Right renal cortex interstitium (tissue), 3 donors: ENCODE measurements around the gene CATSPER1. TPM values are rescaled to one million over a fixed set of nuclear protein-coding genes. Genes with fewer than 3 reads are reported as not detected.
"Not testable (repeated sequence)": the region's sequence is repeated elsewhere in the genome, so short reads cannot be mapped to it uniquely, and the experiment has no call there.

ENCODE experiments used
- DNase-seq, 3 donors: peaks; one replicate each; pipeline ENCODE4 v3.0.0-alpha.2; 2013; ENCODE audit warnings: low read depth in 3 of 3, low spot score in 2 of 3
- polyA plus RNA-seq, 3 donors: library from polyadenylated mRNA; unstranded; fragments of 120-200 nt; gene quantifications; one replicate each; pipeline ENCODE4 v1.2.1, GENCODE V29; 2013; ENCODE audit not compliant: insufficient read length in 3 of 3

CATSPER1 gene
- polyA plus RNA-seq, 3 donors, result not detected

GRCh38 chr11:66052664-66052982, 26.3 kb upstream of the CATSPER1 start:
- DNase-seq, result no peak

DNA sequence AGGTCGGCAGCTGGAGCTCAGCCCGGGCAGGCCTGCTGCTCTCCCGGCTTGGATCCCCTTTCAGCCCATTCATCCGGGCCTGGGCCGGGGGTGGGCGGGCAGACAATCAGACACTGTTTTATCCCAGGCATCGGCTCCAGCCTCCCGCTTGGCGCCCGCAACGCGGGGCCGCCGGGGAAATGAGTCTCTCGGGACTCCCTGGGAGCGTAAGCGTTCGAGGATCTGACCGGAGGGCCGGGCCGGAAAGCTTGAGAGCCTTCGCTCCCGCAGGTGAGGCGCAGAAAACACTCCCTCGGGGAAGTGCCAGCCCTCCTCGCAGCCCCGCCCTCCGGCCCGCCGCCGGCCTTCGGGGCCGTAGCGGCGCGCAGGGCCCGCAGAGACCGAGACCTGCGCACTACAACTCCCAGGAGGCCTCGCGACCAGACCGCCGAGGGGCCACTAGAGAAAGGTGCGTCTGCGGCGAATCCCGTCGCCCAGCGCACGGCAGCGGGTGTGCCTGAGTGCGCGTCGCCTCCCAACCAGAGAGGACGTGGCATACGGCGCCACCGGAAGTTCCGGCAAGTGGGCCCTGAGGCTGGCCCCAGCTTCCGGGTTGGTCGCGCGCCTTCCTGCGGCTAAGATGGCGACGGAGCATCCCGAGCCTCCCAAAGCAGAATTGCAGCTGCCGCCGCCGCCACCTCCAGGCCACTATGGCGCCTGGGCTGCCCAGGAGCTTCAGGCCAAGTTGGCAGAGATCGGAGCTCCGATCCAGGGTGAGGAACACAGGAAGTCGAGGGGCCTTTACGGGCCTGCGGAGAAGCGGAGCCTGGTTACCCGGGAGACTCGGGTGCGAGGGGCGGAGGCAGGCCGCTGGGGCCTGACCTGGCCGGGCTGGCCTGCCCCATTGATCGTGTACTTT, 25.7 kb upstream of the CATSPER1 start, which contains the start of gene SF3B2:
SF3B2 (plus strand) TSS at position 599 of the 898 bp plus-strand sequence; CDS start at position 620, 21 bp downstream.
- DNase-seq, result peak; percentile 90 to 95 (median 91)

DNA sequence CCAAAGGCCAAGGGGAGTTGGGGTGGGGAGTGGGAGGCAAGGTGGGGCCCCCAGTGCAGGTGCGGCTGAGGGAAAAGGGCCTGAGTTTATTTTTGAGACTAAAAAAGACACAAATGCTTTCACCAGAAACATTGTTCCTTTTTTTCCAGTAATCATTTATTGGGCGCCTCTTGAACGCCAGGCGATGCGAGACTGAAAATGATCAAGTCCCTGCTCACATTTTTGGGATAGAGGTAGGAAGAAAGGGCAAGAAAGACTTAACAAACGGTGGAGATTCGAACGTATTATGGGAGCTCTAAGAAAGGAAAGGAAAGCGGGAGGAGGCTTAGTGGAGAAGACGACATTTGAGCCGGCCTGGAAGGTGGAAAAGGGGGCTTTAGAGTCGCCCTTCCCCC, 25.1 kb upstream of the CATSPER1 start:
- no peak for DNase-seq

- DNase-seq, result no peak
Measured at GRCh38 chr11:66050581-66051231, 24.4 kb upstream of the CATSPER1 start.

DNA sequence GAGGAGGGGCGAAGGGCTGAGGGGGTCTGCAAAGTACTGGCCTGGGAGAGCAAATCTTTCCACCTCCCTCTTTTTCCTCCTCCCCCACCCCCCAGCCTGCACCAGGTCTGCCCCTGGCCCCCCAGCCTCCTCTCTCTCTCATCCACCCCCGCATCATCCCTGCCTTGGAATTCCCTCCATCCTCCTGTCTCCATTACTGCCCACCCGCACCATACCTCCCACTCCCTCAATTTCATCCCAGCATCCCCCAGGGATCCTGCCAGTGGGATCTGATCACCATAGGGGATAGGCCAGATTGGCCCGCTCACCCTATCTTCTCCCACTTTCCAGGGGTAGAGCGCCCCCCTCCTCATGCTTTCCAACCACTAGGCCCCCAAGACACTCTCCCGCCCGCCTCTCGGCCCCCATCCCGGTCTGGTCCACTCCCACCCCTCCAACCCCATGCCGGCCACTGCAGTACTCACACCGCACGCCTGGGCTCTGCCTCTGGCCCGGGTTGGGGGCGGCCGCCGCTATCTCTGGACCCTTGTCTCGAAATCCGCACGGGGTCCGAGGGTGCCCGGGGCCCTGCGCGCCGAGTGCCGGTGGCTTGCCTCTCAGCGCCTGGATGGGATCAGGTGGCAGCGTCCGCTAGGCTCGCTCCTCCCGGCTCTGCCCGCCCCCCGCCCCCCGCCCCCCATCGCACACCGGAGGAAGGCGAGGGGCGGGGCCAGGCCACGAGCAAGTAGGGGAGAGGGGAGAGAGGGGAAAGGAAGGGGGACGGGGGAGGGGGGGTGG, 22.5 kb upstream of the CATSPER1 start, which contains the start of gene GAL3ST3:
GAL3ST3 (minus strand) TSS at position 615 of the 777 bp plus-strand sequence. CDS start 3,746 bp downstream, outside the sequence.
- DNase-seq, result no peak

DNA sequence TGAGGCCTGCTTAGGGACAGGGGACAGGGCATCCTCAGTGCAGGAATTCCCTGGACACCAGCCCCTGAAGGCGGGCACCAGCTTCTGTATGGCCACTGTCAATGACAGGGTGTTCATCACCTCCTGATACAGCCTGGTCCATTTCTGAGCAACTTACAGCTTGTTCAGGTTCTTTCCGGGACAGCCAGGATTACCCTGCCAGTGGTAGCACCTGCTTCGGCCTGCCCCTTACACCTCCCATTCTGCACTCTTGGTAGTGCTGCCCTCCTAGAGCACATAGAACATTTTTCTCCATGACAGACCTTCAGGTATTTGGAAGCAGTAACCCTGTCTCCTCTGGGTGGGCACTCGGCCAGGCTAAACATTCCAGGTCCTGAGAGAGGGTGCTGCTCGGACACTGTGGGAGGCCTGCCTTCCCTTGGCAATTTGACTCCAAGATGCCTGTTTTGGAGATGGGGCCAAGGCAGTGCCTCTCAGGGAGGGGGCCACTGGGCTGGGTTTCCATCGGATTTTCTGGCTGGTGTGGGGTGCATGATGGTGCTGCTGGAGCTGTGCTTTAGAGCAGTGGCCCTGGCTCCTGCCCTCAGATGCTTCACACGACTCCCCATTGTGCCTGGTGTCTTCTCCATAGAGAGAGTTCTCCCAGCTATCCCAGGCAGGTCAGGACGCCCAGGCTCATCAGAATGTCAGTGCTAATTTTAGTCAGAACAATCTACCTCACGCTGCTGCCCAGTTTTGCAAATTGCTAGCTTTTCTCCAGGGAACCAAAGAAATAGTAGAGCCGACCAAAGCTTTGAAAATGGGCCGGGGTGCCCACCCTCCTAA, 21.5 kb upstream of the CATSPER1 start:
- no peak for DNase-seq

- DNase-seq, result no peak
Measured at GRCh38 chr11:66046901-66047300, 20.6 kb upstream of the CATSPER1 start.

GRCh38 chr11:66045177-66045639, 18.9 kb upstream of the CATSPER1 start:
- no peak for DNase-seq

DNA sequence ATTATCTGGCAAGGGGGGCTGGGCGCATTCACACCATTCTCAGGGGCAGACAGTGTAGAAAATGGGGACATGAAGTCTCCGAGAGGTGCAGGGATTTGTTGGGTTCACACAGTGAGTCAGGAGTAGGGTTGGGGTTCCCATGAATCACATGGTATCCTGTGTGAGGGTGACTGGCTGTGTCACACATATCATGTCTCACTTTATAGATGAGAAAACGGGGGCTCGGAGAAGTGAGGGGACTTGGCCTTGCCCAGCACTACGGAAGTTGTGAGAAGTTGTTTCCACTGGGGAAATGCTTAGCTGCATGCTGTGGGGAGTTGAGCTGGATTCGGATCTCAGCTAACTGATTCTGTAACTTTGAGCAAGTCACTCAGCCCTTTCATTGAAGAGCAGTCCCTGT, 18.5 kb upstream of the CATSPER1 start:
- no peak for DNase-seq

GRCh38 chr11:66042996-66043906, 17.0 kb upstream of the CATSPER1 start:
- DNase-seq, result no peak

GRCh38 chr11:66042227-66042995, 16.1 kb upstream of the CATSPER1 start:
- no peak for DNase-seq

DNA sequence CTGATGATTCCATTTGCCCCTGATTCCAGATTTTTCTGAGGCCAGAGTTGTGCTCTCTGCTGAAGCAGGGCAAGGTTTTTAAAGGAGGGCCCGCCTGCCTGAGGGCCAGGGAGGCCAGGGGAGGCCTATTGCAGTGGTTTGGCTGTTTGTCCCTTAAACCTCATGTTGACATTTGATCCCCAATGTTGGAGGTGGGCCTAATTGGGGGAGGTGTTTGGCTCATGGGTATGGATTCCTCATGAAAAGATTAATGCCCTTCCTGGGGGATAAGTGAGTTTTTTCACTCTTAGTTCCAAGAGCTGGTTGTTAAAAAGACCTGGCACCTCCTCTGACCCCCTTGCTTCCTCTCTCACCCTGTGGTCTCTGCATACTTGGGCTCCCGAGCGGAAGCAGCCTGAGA, 13.5 kb upstream of the CATSPER1 start:
- no peak for DNase-seq

DNA sequence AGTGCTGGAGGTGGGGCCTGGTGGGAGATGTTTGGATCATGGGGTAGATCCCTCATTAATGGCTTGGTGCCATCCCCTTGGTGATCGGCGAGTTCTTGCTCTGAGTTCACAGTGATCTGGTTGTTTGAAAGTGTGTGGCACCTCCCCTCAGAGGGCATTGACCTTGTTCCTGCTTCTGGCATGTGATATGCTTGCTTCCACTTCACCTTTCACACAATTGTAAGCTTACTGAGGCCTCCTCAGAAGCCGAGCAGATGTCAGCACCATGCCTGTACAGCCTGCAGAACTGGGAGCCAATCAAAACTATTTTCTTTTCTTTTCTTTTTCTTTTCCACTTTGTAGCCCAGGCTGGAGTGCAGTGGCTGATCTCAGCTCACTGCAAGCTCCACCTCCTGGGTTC, 11.0 kb upstream of the CATSPER1 start:
- DNase-seq, result no peak

DNA sequence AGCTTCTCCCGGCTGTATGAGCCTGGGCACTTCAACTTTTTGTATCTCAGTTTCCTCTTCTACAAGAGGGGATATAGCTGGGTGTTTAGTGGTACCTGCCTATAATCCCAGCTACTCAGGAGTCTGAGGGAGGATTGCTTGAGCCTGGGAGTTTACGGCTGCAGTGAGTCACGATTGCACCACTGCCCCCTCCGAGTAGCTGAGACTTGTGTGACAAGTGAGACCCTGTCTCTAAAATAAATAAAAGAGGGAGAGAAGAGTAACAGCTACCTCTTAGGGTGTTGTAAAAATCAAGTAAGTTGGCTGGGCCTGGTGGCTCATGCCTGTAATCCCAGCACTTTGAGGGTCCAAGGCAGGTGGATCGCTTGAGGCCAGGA, 10.0 kb upstream of the CATSPER1 start:
- DNase-seq, result no peak

GRCh38 chr11:66035653-66036333, 9.5 kb upstream of the CATSPER1 start:
- no peak for DNase-seq

GRCh38 chr11:66032957-66033735, 6.9 kb upstream of the CATSPER1 start:
- no peak for DNase-seq

- not testable (repeated sequence) for DNase-seq
Measured at GRCh38 chr11:66023186-66023440, 3.2 kb downstream of the CATSPER1 start.
